ENCODE data around the gene EVI2B. TPM values are rescaled to one million over a fixed set of nuclear protein-coding genes. Genes with fewer than 3 reads are reported as not detected.

The EVI2B gene
- total RNA-seq, 2 donors from 2014 or later = 5.6 to 11.3 TPM

GRCh38 chr17:31309556-31309955 is 4.3 kb downstream of the EVI2B start:
- no peaks in the 10 kb centered on the region for H3K36me3 ChIP-seq
- no peaks in the 10 kb centered on the region for H3K27me3 ChIP-seq
- H3K27ac ChIP-seq = no peak overlapping the region
- TF ChIP-seq CTCF (IDR thresholded peaks at IDR 0.05) = no peak
- H3K4me3 ChIP-seq = no peak overlapping the region
- no peaks in the 10 kb centered on the region for H3K9me3 ChIP-seq
- no peak for DNase-seq (ENCODE audit: low spot score)
- H3K4me1 ChIP-seq = no peaks in the 10 kb centered on the region

GRCh38 chr17:31308372-31309334 is 5.2 kb downstream of the EVI2B start:
- Histone ChIP-seq H3K36me3 (no peaks in the 10 kb centered on the region), H3K27ac (no peak overlapping the region), H3K4me1 (no peaks in the 10 kb centered on the region), H3K27me3 (no peaks in the 10 kb centered on the region), H3K4me3 (no peak overlapping the region), H3K9me3 (no peaks in the 10 kb centered on the region)
- no peak for TF ChIP-seq CTCF (IDR thresholded peaks at IDR 0.05)
- DNase-seq (ENCODE audit: low spot score) = no peak

DNA sequence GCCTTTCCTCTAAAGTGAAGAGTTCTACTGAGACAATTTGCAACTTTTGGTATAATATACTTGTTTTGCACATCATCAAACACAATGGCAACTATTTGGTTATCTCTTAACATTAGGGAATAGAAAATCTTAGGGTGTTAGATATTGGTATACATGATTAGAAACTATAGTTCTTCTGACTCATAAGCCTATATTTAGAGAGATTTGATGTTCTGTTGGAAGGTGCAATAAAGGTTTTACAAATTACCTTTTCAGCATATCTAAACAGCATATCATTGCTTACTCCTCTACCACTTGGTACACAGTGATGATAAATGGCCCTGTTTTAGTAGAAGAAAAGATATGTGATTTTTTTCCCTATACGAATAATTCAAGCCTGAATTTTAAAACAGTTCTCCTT is 6.2 kb downstream of the EVI2B start:
- no peaks in the 10 kb centered on the region for H3K4me1 ChIP-seq
- no peaks in the 10 kb centered on the region for H3K9me3 ChIP-seq
- no peak for DNase-seq (ENCODE audit: low spot score)
- no peaks in the 10 kb centered on the region for H3K36me3 ChIP-seq
- H3K4me3 ChIP-seq = no peak overlapping the region
- no peaks in the 10 kb centered on the region for H3K27me3 ChIP-seq
- no peak for TF ChIP-seq CTCF (IDR thresholded peaks at IDR 0.05)
- no peak overlapping the region for H3K27ac ChIP-seq

DNA sequence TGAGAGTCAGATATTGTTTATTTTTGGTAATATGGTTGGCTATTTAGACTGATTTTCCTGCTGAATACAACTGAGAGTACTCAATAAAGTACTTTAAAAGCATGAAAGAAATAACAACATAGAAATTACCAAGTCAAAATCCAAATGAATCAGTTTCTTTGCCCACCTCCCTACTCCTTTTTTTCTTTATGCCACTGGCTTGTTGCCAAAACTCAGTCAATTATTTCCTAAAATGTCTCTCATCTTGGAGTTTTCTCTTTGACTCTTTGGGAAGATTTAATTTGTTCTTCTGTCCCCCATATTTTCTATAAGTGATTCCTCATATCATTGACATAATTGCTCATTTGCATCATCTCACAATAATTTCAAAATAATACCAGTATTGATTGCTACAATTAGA is 14.2 kb downstream of the EVI2B start:
- H3K4me1 ChIP-seq = no peaks in the 10 kb centered on the region

GRCh38 chr17:31297090-31297489 is 16.8 kb downstream of the EVI2B start, which contains the start of gene OMG:
Gene OMG (minus strand): TSS chr17:31297239. CDS start chr17:31296331, 908 bp downstream.
- Histone ChIP-seq H3K36me3 (no peaks in the 10 kb centered on the region), H3K27me3 (no peaks in the 10 kb centered on the region), H3K9me3 (no peaks in the 10 kb centered on the region), H3K4me3 (no peak within 1 kb of the TSS), H3K27ac (no peak within 1 kb of the TSS), H3K4me1 (no peaks in the 10 kb centered on the region)
- no peak for TF ChIP-seq CTCF (IDR thresholded peaks at IDR 0.05)
- DNase-seq (ENCODE audit: low spot score) = no peak

More for the DNA sequence above, 14.2 kb downstream of the EVI2B start:
- no peaks in the 10 kb centered on the region for H3K9me3 ChIP-seq
- no peaks in the 10 kb centered on the region for H3K27me3 ChIP-seq
- H3K27ac ChIP-seq = no peak overlapping the region
- DNase-seq (ENCODE audit: low spot score) = no peak
- H3K36me3 ChIP-seq = no peaks in the 10 kb centered on the region
- no peak for TF ChIP-seq CTCF (IDR thresholded peaks at IDR 0.05)
- no peak overlapping the region for H3K4me3 ChIP-seq

Data from right atrium auricular region (tissue), 2 donors.